ENCODE results near the gene COASY.

COASY gene

GRCh38 chr17:42565523-42566214 lies 3.7 kb downstream of the COASY start:
- Histone ChIP-seq H3K4me1 (ENCODE audit: control insufficient read depth in 1 of 2, insufficient read depth in 1 of 2, low read depth in 1 of 2, low read length in 1 of 2) (peaks cover 54 to 58% of the 10 kb centered on the region in 2 experiments), H3K27ac (peak overlapping the region; percentile 97), H3K4me3 (ENCODE audit: low read depth in 1 of 2, low read length in 1 of 2) (peak overlapping the region in 1 of 2 experiments; percentile 95), H3K9me3 (no peaks in the 10 kb centered on the region), H3K36me3 (peaks cover 53% of the 10 kb centered on the region), H3K27me3 (no peaks in the 10 kb centered on the region)
- TF ChIP-seq CTCF (IDR thresholded peaks at IDR 0.05), result no peak

GRCh38 chr17:42566215-42566882 lies 4.4 kb downstream of the COASY start:
- Histone ChIP-seq H3K27me3 (no peaks in the 10 kb centered on the region), H3K27ac (peak overlapping the region; percentile 97), H3K4me1 (ENCODE audit: control insufficient read depth in 1 of 2, insufficient read depth in 1 of 2, low read depth in 1 of 2, low read length in 1 of 2) (peaks cover 52 to 58% of the 10 kb centered on the region in 2 experiments), H3K9me3 (no peaks in the 10 kb centered on the region), H3K4me3 (ENCODE audit: low read depth in 1 of 2, low read length in 1 of 2) (peak overlapping the region; percentile 83 to 95), H3K36me3 (peaks cover 60% of the 10 kb centered on the region)
- no peak for TF ChIP-seq CTCF (IDR thresholded peaks at IDR 0.05)

GRCh38 chr17:42566883-42567573 lies 5.1 kb downstream of the COASY start, which contains the start of gene MLX:
TSS of gene MLX (plus strand) at chr17:42567100. CDS start at chr17:42567125, 25 bp downstream.
- H3K36me3 ChIP-seq, result peaks cover 66% of the 10 kb centered on the region
- peaks cover 47 to 55% of the 10 kb centered on the region in 2 experiments for H3K4me1 ChIP-seq (ENCODE audit: control insufficient read depth in 1 of 2, insufficient read depth in 1 of 2, low read depth in 1 of 2, low read length in 1 of 2)
- H3K9me3 ChIP-seq, result no peaks in the 10 kb centered on the region
- peak within 1 kb of the TSS; percentile 97 for H3K27ac ChIP-seq
- TF ChIP-seq CTCF (IDR thresholded peaks at IDR 0.05), result no peak
- peak within 1 kb of the TSS; percentile 83 to 95 for H3K4me3 ChIP-seq (ENCODE audit: low read depth in 1 of 2, low read length in 1 of 2)
- H3K27me3 ChIP-seq, result no peaks in the 10 kb centered on the region

- no peak for TF ChIP-seq CTCF (IDR thresholded peaks at IDR 0.05)
- H3K9me3 ChIP-seq, result no peaks in the 10 kb centered on the region
- H3K36me3 ChIP-seq, result peaks cover 81% of the 10 kb centered on the region
- no peaks in the 10 kb centered on the region for H3K27me3 ChIP-seq
- H3K4me1 ChIP-seq (ENCODE audit: control insufficient read depth in 1 of 2, insufficient read depth in 1 of 2, low read depth in 1 of 2, low read length in 1 of 2), result peaks cover 43 to 48% of the 10 kb centered on the region in 2 experiments
- H3K4me3 ChIP-seq (ENCODE audit: low read depth in 1 of 2, low read length in 1 of 2), result peak overlapping the region in 1 of 2 experiments; percentile 95
- H3K27ac ChIP-seq, result peak overlapping the region; percentile 97
These were observed 6.6 kb downstream of the COASY start for GRCh38 chr17:42568341-42569111.
